Activated B cell treated with CpG ODN at 0.5 μM for 24 hours (primary cell): ENCODE data around the gene SRCAP. TPM values are rescaled to one million over a fixed set of nuclear protein-coding genes. Genes with fewer than 3 reads are reported as not detected.

Source experiments
- ATAC-seq: fragments of 200-7000 bp; cut with Tn5 transposase; one replicate; pipeline ENCODE4 v1.10.0; 2021; ENCODE audit warnings: low read depth, mild to moderate bottlenecking, moderate library complexity
- CTCF ChIA-PET: fragments of 350-600 bp; sonication (Branson Sonifier 250); formaldehyde crosslinking; loops from one replicate; lab custom pipeline; 2021; ENCODE audit warnings: antibody characterized with exemption; lab: Charles Lee
- POLR2A ChIA-PET: fragments of 350-600 bp; sonication (Branson Sonifier 250); formaldehyde crosslinking; loops from one replicate; lab custom pipeline; 2021; ENCODE audit warnings: antibody characterized with exemption; lab: Charles Lee
- DNase-seq: peaks from one replicate; pipeline ENCODE4 v3.0.0; 2022
- H3K27ac Mint-ChIP-seq: one replicate; pipeline ENCODE4 v1.8.0; 2020; ENCODE audit warnings: mixed read lengths
- H3K27me3 Mint-ChIP-seq: one replicate; pipeline ENCODE4 v1.8.0; 2021; ENCODE audit warnings: mixed read lengths
- H3K36me3 Mint-ChIP-seq: one replicate; pipeline ENCODE4 v1.8.0; 2021; ENCODE audit warnings: low read depth, mixed read lengths
- H3K4me1 Mint-ChIP-seq: one replicate; pipeline ENCODE4 v1.8.0; 2021; ENCODE audit warnings: mixed read lengths
- H3K4me3 Mint-ChIP-seq: one replicate; pipeline ENCODE4 v1.8.0; 2020; ENCODE audit warnings: mild to moderate bottlenecking, mixed read lengths
- H3K9me3 Mint-ChIP-seq: one replicate; pipeline ENCODE4 v1.8.0; 2020; ENCODE audit warnings: mixed read lengths
- intact Hi-C: fragments of 100-400 bp; cut with micrococcal nuclease; formaldehyde crosslinking; loops from one replicate; pipeline ENCODE4 v1.15.1; 2024
- total RNA-seq: library from RNA; stranded (reverse); gene quantifications from 2 replicates; pipeline ENCODE4 v1.2.3, GENCODE V29; 2022
- TF ChIP-seq, protein P1 (sequence below): fragments of 200-600 bp; IDR thresholded peaks from one replicate; pipeline ENCODE4 v1.8.0; 2022; ENCODE audit warnings: antibody characterized with exemption, mild to moderate bottlenecking

Gene SRCAP
- total RNA-seq, 1 donor from 2014 or later = 123 TPM

DNA sequence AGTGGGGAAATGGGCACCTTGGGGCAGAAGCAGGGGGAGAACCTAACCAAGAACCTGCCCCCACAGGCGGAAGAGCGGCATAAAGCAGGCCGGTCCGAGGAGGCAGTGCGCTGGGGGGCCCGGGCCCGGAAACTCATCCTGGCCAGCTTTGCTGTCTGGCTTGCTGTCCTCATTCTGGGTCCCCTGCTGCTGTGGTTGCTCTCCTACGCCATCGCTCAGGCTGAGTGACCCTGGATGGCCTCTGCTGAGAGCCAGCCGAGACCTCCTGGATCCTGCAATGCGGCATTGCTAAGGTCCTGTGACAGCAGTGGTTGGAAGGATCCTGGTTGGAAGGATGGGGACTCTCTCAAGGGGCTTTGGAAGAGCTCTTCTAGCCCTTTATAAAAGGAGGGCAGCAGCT is 44.7 kb downstream of the SRCAP start:
- ChIA-PET CTCF (no interaction called here), POLR2A (interaction anchor here (0.6 kb wide), 1 partner anchor 26 kb away, joined by 5 read pairs; no protein-coding TSS in a partner anchor)
- peaks cover 14% of the 10 kb centered on the region for H3K4me1 Mint-ChIP-seq
- no peaks in the 10 kb centered on the region for H3K9me3 Mint-ChIP-seq
- DNase-seq (no peak), ATAC-seq (no peak)
- TF ChIP-seq, protein P1, sequence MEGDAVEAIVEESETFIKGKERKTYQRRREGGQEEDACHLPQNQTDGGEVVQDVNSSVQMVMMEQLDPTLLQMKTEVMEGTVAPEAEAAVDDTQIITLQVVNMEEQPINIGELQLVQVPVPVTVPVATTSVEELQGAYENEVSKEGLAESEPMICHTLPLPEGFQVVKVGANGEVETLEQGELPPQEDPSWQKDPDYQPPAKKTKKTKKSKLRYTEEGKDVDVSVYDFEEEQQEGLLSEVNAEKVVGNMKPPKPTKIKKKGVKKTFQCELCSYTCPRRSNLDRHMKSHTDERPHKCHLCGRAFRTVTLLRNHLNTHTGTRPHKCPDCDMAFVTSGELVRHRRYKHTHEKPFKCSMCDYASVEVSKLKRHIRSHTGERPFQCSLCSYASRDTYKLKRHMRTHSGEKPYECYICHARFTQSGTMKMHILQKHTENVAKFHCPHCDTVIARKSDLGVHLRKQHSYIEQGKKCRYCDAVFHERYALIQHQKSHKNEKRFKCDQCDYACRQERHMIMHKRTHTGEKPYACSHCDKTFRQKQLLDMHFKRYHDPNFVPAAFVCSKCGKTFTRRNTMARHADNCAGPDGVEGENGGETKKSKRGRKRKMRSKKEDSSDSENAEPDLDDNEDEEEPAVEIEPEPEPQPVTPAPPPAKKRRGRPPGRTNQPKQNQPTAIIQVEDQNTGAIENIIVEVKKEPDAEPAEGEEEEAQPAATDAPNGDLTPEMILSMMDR = no peak
- intact Hi-C loops = no loop called here
- peaks cover 47% of the 10 kb centered on the region for H3K36me3 Mint-ChIP-seq
- H3K4me3 Mint-ChIP-seq = no peak overlapping the region
- no peak overlapping the region for H3K27ac Mint-ChIP-seq
- no peaks in the 10 kb centered on the region for H3K27me3 Mint-ChIP-seq

DNA sequence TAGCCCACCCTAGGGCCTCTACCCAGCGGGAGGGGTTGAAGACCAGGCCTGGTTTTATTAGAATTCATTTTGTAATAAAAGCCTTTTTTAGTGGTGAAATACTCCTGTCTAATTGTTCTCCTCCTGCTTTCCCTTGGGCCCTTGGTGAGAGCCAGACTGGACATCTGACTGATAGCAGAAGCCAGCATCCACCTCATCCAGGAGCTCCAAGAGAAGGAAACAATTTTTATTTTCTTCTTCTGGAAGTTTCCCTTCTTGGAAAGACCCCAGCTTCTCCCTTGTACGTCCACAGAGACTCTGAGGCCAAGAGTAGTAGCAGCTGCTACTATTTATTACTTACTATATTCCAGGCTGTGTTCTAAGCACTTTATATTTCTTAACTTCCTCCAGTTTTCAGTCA is 45.2 kb downstream of the SRCAP start:
- H3K36me3 Mint-ChIP-seq = peaks cover 44% of the 10 kb centered on the region
- TF ChIP-seq, protein P1 = no peak
- H3K4me1 Mint-ChIP-seq = peaks cover 15% of the 10 kb centered on the region
- no peaks in the 10 kb centered on the region for H3K27me3 Mint-ChIP-seq
- ChIA-PET POLR2A (interaction anchor here (0.6 kb wide), 1 partner anchor 26 kb away, joined by 5 read pairs; no protein-coding TSS in a partner anchor), CTCF (no interaction called here)
- DNase-seq = no peak
- no peak for ATAC-seq
- no peak overlapping the region for H3K27ac Mint-ChIP-seq
- intact Hi-C loops = no loop called here
- no peaks in the 10 kb centered on the region for H3K9me3 Mint-ChIP-seq
- no peak overlapping the region for H3K4me3 Mint-ChIP-seq

DNA sequence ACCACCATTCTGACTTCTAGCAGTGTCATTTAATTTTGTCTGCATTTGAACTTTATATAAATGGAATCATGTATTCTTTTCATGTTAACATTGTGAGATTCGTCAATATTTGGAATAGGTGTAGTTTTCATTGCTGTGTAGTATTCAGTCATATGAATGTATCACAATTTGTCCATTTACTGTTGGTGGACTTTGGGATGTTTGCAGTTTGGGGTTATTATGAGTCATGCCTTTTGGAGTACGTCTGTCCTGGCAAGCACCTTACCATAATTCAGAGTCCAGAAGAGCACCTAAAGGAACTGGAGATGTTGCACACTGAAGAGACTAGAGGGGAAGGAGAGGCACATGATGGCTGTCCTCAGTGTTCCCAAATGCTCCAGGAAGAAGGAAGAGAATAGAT is 46.1 kb downstream of the SRCAP start:
- Mint-ChIP-seq H3K4me3 (no peak overlapping the region), H3K36me3 (peaks cover 49% of the 10 kb centered on the region), H3K27ac (no peak overlapping the region), H3K9me3 (no peaks in the 10 kb centered on the region), H3K27me3 (no peaks in the 10 kb centered on the region), H3K4me1 (peaks cover 22% of the 10 kb centered on the region)
- DNase-seq (no peak), ATAC-seq (no peak)
- CTCF ChIA-PET = no interaction called here
- POLR2A ChIA-PET = no interaction called here
- intact Hi-C loops = loop anchor here (5.0 kb wide), 1 partner anchor 67 kb away; no protein-coding TSS in a partner anchor
- TF ChIP-seq, protein P1 = no peak

DNA sequence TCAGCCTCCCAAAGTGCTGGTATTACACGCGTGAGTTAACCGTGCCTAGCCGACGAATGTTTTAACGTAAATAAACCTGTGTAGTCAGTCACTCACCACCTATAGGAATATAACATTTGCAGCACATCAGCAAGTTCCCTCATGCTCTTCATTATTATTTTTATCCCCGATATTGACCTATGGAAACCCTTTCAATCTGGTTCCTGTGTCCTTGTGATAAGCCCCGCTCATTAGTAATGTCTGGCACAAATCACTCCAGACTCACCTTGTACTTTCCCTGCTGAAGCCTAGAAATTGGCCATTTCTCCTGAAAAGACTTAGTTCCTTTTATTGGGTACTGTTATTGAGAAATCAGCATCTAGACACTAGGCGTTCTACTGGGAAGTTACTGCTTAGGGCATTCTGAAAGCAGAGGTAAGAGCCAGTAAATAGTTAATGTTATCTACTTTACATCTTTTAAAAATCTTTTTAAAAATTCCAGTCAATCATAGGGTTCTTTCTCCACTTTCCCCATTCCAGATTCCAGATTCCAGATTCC is 47.7 kb downstream of the SRCAP start:
- Mint-ChIP-seq H3K9me3 (no peaks in the 10 kb centered on the region), H3K4me3 (no peak overlapping the region), H3K36me3 (peaks cover 49% of the 10 kb centered on the region), H3K4me1 (peaks cover 24% of the 10 kb centered on the region), H3K27me3 (no peaks in the 10 kb centered on the region), H3K27ac (no peak overlapping the region)
- TF ChIP-seq, protein P1 = no peak
- ChIA-PET POLR2A (interaction anchor here (1.3 to 2.2 kb wide), 5 partner anchors 22 to 340 kb away, joined by 3 to 16 read pairs (median 9); partner anchors contain the start of gene ZNF771), CTCF (no interaction called here)
- intact Hi-C loops = loop anchor here (5.0 kb wide), 1 partner anchor 66 kb away; no protein-coding TSS in a partner anchor
- DNase-seq (no peak), ATAC-seq (no peak)

DNA sequence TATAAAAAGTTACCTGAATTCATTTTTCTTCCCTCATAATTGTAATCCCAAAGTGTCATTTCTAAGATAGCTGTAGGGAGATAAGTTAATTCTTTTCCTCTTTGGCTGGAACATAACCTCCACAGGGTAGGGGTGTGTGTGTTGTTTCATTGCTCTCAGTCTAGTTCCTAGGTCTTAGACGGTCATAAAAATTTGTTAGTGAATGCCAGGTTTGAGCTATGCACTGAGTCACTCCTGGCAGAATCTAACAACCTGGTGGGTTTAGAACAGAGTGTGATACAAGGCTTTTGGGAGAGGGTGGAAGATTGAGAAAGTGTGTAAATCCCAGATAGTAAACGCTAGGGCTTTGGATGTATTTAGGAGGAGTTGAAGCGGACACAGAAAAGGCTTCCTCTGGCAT is 48.4 kb downstream of the SRCAP start:
- peaks cover 24% of the 10 kb centered on the region for H3K4me1 Mint-ChIP-seq
- intact Hi-C loops = loop anchor here (5.0 kb wide), 1 partner anchor 65 kb away; no protein-coding TSS in a partner anchor

More for the DNA sequence above, 48.4 kb downstream of the SRCAP start:
- no peak for ATAC-seq
- H3K27ac Mint-ChIP-seq = peak overlapping the region; percentile 87
- peak overlapping the region; percentile 91 for H3K4me3 Mint-ChIP-seq
- ChIA-PET CTCF (interaction anchor here (1.5 kb wide), 1 partner anchor 67 kb away, joined by 7 read pairs; no protein-coding TSS in a partner anchor), POLR2A (interaction anchor here (0.5 to 2.4 kb wide), 32 partner anchors 13 to 957 kb away, joined by 3 to 19 read pairs (median 5); partner anchors contain the start of genes ARMC5, CFAP119, CORO1A and FUS)
- TF ChIP-seq, protein P1 = no peak
- DNase-seq = no peak
- H3K36me3 Mint-ChIP-seq = peaks cover 45% of the 10 kb centered on the region
- H3K27me3 Mint-ChIP-seq = no peaks in the 10 kb centered on the region
- H3K9me3 Mint-ChIP-seq = no peaks in the 10 kb centered on the region
